ENCODE results near the gene VPS45.
"Not testable (repeated sequence)": the region's sequence is repeated elsewhere in the genome, so short reads cannot be mapped to it uniquely, and the experiment has no call there.

VPS45 gene, protein sequence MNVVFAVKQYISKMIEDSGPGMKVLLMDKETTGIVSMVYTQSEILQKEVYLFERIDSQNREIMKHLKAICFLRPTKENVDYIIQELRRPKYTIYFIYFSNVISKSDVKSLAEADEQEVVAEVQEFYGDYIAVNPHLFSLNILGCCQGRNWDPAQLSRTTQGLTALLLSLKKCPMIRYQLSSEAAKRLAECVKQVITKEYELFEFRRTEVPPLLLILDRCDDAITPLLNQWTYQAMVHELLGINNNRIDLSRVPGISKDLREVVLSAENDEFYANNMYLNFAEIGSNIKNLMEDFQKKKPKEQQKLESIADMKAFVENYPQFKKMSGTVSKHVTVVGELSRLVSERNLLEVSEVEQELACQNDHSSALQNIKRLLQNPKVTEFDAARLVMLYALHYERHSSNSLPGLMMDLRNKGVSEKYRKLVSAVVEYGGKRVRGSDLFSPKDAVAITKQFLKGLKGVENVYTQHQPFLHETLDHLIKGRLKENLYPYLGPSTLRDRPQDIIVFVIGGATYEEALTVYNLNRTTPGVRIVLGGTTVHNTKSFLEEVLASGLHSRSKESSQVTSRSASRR

DNA sequence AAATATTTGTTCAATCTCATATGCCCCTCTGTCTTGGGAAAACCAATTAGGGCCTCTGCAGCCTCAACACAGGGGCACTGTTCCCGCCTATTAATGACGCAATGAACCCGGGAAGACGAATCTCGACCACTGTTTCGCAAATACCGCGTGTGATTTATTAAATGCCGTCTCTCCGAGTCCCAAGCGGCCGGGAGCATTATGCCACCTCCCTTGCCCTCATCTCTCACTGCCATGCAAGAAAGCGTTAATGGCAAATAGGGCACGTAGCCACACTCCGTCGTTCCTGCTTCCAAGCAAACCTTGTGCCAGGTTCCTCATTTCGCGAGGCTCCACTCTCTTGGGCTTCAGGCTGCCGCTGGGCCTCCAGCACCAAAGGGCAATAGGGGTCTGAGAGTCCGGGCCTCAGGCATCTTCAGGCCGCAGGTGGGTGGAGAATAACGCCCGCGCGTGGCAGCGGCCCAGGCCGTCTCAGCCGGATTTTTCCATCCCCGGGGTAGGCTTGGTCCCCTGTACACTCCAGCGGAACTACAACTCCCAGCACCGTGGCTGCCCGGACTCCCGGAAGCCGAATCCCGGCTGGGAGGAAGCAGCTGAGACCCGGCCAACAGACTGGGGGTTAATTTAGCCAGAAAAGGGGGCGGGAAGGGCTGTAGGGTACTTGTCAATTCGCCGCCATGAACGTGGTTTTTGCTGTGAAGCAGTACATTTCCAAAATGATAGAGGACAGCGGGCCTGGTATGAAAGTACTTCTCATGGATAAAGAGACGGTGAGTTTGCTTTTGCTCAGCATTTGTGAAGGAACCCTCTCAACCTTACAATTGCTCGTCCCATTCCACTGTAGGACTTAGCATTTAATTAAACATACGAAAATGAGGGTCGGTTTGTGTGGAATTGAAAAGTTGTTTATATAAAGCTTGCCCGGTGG, at the start of gene VPS45:
Gene VPS45, plus strand, starts transcription at position 593 of the 925 bp plus-strand sequence. Its CDS starts 82 bp downstream, at position 675.
- DNase-seq = peak; percentile 85

DNA sequence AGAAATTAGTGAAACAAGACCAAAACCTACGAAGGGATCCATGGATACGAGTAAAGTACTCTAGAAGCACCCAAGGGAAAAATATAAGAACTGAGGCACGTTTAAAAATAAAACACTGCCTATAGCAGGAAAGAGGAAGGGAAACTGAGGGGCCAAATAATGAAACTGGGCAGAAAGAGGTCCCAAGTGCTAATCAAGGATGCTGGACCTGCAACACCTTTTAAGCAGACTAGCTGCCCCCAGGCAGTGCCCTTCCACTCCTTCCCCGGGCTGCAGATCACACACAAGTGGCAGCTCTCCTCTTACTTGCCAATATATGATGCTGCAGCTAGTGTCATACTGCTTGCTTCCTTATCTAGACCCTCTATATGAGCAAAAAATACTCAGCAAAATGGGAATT, 49.4 kb upstream of the VPS45 start:
- no peak for DNase-seq

DNA sequence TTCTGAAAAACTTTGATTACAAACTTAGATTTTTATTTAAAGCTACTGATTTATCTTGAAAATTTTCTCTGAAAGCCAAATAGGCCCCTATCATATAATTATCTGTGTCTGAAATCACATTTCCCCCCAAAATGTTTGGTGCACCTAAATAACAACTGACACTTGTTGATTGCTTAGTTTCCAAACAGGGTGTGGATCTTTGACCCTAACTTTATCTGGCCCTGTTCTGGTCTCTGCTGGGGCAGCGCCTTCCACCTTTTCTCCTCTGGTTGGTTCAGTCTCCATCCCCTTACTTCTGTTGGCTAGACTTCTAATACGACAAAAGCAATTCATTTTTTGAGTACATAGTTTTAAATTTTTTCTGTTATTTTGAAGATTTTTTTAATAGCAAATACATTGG, 46.9 kb upstream of the VPS45 start:
- no peak for DNase-seq

DNA sequence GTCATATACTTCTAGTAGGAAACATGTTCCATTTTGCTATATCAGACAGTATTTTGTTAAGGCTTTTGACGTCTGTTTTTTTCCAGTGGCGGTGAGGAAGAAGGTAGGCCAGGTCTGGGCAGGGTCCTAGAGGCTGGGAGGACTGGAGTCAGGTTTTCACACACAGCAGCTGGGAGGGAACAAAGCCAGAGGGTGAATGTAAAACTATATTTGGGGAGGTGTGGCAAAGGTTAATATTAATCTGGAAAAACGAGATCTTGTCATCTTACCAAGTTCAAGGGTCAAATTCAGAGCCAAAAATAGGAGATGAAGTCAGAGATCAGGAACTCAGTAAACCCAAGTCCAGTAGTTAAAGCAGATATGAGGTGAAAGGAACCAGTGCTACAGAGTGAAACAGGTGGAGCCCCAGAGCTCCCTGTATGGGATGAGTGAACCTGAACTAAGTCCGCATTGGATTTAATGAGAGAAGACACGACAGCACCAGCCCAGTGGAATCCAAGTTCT, 46.3 kb upstream of the VPS45 start:
- no peak for DNase-seq

DNA sequence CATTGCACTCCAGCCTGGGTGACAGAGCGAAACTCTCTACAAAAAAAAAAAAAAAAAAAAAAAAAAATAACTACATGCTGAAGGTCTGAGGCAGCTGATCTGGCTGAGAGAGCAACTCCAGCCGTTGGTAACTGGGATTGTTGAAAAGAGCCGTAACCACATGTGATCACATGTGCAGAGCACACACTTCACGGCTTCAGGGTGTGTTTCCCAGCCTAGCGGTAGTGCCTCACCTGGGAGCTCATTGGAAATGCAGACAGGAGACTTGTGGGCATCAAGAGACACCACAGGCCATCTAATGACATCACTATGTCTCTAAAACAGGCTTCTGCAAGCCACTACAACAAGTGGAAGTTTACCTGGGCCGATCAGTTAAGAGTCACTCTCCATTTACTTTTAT, 45.2 kb upstream of the VPS45 start:
- DNase-seq = no peak

DNA sequence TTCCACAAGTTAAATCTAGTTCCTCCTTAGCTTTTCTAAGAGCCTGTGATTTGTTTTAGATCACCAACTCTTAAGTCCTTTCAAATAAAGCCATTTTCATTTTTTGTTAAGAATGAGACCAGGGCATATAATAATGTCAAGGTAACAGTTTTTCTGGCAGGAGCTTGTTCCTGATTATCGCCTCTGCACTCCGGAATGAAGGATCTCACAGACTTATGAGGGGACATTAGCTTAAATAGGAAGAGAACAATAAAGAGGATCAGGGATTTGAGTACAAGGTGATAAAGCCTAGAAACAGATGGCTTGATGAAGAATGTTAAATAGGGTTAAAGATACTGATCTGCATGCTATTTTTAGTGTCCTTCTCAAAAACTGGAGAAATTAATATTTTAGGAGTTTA, 43.4 kb upstream of the VPS45 start:
- DNase-seq = no peak

DNA sequence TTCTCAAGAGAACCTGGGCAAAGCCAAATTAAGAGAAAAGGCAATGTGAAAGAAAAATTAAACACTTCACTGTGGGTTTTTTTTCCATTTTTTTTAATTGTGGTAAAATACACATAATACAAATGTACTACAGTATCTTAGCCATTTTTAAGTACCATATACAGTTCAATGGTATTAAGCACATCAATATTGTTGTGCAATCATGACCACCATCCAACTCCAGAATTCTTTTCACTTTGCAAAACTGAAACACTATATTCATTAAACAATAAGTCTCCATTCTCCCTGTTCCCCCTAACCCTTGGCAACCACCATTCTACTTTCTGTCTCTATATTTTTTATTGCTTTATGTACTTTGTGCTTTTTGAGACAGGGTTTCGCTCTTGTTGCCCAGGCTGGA, 39.3 kb upstream of the VPS45 start:
- no peak for DNase-seq

DNA sequence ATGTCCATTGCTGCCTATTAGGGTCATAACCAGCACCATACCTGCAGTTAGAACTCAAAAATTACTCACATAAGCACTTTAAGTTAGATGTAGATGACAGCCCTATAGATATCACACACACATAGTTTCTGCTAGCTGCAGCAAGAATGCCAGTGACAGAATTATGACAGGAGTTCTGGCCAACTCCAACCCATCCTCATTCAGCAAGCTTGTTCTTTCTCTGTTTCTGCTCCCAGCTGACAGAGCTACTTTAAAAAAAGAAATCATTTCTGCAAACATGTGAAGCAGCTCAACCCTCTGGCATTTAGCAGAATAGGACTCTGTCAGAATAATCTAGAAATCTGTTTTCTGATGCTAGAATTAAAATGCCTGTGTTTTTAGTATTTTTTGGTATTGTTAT, 33.2 kb upstream of the VPS45 start:
- no peak for DNase-seq

DNA sequence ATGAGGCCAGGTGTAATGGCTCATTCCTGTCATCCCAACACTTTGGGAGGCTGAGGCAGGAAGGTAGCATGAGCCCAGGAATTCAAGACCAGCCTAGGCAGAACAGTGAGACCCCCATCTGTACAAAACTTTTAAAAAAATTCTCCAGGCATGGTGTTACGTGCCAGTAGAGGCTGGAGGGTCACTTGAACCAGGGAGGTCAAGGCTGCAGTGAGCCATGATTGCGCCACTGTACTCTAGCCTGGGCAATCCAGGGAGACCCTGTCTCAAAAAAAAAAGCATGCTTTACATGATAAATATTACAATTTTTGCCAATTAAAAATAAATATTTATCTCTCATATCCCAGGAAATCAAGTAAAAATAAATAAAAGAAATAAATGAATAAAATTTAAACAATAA, 17.6 kb upstream of the VPS45 start:
- DNase-seq = no peak

DNA sequence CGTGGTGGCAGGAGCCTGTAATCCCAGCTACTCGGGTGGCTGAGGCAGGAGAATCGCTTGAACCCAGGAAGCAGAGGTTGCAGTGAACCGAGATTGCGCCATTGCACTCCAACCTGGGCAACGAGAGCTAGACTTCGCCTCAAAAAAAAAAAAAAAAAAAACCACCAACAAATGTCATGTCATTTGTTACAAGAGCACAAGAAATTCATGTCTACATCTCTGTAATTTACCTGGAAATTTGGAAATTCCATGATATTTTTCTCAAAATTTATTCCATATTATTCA, 16.5 kb upstream of the VPS45 start:
- DNase-seq = no peak

DNA sequence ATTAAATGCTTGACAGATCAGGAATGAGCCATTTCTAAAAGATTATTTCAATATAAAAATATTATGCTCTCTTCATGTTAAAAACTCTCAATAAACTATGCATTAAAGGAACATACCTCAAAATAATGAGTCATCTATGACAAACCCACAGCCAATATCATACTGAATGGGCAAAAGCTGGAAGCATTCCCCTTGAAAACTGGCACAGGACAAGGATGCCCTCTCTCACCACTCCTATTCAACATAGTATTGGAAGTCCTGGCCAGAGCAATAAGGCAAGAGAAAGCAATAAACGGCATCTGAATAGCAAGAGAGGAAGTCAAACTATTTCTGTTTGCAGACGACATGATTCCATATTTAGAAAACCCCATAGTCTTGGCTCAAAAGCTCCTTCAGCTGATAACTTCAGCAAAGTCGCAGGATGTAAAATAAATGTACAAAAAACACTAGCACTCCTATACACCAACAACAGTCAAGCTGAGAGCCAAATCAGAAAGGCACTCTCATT, 15.6 kb upstream of the VPS45 start:
- peak; percentile 12 for DNase-seq

DNA sequence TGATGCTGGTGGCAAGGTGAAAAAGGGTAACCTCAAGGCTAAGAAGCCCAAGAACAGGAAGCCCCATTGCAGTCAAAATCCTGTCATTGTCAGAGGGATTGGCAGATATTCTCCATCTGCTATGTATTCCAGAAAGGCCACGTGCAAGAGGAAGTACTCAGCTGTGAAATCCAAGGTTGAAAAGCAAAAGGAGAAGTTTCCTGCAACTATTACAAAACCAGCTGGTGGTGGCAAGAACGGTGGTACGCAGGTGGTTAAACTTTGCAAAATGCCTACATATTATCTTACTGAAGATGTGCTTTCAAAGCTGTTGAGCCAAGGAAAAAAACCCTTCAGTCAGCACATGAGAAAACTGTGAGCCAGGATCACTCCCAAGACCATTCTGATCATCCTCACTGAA, 13.7 kb upstream of the VPS45 start:
- peak; percentile 69 for DNase-seq

DNA sequence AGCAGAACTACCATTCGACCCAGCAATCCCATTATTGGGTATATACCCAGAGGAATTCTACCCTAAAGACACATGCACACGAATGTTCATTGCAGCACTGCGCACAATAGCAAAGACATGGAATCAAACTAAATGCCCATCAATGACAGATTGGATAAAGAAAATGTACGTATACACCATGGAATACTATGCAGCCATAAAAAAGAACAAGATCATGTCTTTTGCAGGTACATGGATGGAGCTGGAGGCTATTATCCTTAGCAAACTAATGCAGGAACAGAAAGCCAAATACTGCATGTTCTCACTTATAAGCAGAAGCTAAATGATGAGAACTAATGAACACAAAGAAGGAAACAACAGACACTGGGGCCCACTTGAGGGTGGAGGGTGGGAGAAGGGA, 12.1 kb upstream of the VPS45 start:
- not testable (repeated sequence) for DNase-seq

DNA sequence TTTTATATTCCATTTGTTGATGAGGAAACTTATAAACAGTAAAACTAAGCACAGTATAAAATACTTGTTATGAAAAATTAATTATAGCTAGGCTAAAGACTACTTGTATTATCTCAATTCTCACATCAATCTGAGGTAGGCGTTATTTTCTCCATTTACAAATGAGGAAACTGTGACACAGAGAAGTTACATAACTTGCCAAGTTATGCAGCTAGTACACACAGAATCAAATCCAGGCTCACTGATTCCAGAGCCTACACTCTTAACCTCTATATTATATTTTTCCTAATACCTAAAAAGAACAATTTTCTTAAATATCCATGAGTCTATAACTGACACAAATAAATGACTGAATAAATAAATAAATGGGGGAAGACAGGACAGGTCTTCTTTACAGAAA, 11.2 kb upstream of the VPS45 start:
- DNase-seq = peak; percentile 76

DNA sequence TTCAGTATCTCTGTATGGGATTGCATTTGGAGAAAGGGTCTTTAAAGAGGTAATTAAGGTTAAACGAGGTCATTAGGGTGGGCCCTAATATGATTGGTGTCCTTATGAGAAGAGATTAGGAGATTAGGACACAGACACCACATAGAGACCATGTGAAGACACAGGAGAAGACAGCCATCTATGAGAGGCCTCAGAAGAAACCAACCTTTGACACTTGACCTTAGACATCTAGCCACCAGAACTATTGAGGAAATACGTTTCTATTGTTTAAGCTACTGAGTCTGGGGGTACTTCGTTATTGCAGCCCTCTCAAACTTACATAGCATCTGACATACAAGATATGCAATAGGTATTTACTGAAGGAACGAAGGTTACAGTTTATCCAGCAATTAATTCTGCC, 7.3 kb upstream of the VPS45 start:
- DNase-seq = no peak

DNA sequence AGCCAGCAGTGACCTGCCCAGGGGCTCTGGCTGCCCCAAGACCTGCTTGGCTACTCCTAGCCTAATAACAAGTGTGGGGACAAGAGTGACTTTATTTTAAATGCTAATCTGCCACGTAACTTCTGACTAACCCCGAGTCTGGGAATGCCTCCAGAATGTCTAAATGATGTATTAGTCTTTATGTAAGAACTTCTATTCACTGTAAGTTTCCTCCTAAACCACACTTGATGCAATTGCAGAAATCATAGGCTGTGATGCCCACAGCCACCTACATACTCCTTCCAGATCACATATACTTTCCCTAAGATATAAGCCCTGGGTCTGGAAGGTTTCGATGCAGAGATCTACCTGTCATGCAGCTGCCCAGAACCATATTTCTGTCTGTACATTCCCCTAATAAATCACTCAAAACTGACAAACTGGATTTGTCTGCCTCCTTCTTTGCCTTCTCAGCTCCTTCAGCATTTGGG, 5.9 kb upstream of the VPS45 start:
- peak; percentile 69 for DNase-seq

DNA sequence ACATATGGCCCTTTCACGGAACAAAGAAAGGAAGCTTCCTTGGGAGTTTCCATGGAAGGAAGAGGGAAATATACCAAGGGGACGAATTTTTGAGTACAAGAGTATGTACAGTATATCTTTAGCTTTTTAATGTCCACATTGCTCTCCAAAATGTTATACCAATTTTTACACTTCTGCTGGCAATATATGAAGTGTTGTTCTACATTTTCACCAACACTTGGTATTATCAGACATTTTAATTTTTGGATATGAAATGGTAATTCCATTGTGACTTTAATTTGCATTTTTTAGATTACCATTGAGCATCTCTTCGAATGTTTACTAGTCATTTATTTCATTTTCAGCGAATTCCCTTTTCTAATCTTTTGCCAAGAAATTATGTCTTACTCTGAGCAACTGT, 5.5 kb upstream of the VPS45 start:
- DNase-seq = no peak

DNA sequence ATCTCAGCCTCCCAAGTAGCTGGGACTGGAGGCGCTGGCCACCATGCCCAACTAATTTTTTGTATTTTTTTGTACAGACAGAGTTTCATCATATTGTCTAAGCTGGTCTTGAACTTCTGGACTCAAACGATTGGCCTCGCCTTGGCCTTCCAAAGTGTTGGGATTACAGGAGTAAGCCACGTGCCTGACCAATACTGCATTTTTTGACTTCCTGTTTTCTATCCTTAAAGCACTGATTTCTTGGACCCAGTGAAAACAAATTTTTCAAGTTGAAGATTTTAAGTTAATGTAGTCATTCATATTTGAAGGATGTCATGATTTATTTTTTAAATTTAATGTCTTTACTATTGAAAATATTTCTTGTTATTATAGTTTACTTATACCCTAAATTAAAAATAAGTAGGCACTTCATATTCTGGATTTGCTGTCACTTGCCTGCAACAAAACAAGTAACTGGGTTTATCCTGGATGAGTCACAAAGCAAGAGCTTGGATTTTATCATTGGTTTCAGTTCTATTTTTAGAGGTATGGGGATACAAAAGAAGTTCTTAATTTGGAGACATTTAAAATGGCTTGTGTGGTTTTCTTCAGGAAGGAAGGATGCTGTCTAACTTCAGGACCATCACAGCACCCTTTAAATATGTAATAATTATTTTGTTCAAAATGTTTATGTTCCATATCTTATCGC, 2.2 kb upstream of the VPS45 start:
- DNase-seq = peak; percentile 81

DNA sequence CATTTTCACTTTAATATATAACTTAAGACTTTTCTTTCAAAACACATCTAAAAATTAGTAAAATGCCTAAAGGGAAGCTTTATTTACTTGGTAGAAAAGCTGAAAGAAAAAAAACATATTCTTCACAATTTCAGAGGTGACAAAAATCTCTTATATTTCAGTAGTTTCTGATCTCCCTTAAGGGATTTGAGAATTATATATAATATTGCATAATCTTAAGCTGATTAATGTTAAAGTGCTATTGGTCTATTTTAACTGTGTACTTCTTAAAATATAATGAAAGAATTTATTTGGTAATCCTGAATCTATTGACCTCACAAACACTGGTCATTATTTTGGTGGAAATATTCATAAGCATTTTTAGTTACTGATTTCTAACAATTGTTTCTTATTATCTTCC, 1.2 kb upstream of the VPS45 start:
- peak; percentile 1 for DNase-seq

DNA sequence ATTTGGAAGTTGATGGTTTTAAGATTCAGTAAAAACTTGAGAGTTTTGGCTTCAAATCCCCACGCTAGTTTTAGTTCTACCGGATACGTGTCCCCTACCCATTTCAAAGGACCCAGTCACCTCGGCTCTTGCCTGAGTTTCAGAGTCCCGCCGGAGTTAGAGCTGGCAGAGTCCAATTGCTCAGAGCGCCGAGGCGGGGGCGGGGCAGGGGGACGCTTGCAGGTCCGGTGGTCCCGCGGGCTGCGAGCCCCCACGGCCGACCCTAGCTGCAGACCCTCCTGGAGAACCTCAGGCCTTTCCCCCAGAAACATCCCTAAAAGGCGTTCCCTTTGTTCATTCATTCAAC, 765 bp upstream of the VPS45 start:
- peak; percentile 12 for DNase-seq

DNA sequence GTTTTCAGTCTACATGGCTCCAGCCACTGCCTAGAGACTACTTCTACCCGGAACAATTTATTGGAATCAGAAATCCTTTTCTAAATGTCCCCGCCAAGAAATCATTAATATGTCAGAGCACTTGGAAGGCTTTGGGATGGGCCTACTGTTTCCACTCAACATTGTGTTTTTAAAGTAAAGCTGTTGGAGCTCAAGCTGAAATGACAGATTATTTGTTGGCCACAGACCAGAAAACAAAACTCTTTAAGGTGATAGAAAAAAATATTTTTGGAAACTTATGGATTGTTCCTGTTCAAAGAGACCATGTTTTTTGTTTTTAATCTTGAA, 496 bp downstream of the VPS45 start:
- DNase-seq = no peak

DNA sequence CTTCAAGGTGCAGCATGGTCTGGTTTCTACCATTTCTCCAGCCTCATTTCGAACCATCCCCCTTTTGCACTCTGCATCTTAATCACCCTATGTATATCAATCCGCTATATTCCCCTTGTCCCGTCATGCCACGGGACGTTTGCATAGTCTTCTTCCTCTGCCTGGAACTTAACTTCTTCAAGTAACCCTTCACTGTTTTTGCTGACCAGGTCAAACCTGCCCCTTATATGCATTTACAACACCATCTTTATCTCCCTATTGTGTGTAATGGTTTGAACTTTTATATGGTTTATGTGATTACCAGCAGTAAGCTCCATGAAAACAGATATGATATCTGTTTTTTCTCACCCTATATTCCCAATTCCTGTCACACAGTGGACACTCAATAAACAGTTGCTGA, 2.3 kb downstream of the VPS45 start:
- DNase-seq = no peak

DNA sequence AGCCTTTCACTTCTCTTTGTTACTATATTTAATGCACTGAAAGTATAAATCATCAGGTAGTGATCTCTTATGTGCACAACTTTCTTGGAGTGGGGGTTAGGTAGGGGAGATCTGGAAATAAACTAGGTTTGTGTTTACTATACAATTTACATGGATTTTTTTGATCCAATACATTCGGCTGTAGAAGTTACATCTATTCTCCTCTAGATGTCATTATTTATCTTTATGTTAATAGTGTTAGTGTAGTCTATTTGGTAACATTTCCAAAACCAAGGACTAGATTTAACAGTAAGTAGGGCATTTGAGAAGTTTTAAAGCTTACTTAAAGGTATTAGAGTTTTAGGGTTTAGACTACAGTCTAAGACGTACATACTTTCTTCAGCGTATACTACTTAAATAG, 5.4 kb downstream of the VPS45 start:
- peak; percentile 63 for DNase-seq
